Stimulated activated CD4-positive, alpha-beta T cell treated with anti-CD3 and anti-CD28 coated beads, Interleukin-15, amount 100 ng/mL, for 48 hours (primary cell): ENCODE measurements around the gene TVP23A.

Experiments
- DNase-seq, 2 donors: peaks; one replicate each; pipeline ENCODE4 v3.0.0-alpha.2; 2020; ENCODE audit warnings: low read depth in 2 of 2

TVP23A gene

GRCh38 chr16:10817963-10818941, at the start of gene TVP23A:
TVP23A (minus strand) TSS chr16:10818794; CDS start chr16:10818493, 301 bp downstream.
- DNase-seq: no peak

- no peak for DNase-seq
Observed at GRCh38 chr16:10868104-10868595, 49.6 kb upstream of the TVP23A start.

GRCh38 chr16:10867199-10867598, 48.6 kb upstream of the TVP23A start:
- no peak for DNase-seq

- DNase-seq: no peak
Observed at GRCh38 chr16:10865991-10866966, 47.7 kb upstream of the TVP23A start.

GRCh38 chr16:10862438-10862837, 43.8 kb upstream of the TVP23A start:
- no peak for DNase-seq

GRCh38 chr16:10859658-10860057, 41.1 kb upstream of the TVP23A start:
- no peak for DNase-seq

GRCh38 chr16:10859020-10859419, 40.4 kb upstream of the TVP23A start:
- no peak for DNase-seq

GRCh38 chr16:10858203-10858602, 39.6 kb upstream of the TVP23A start:
- DNase-seq: no peak

- DNase-seq: no peak
Observed at GRCh38 chr16:10856042-10856441, 37.4 kb upstream of the TVP23A start.

- no peak for DNase-seq
Observed at GRCh38 chr16:10852948-10853347, 34.4 kb upstream of the TVP23A start.

GRCh38 chr16:10852286-10852685, 33.7 kb upstream of the TVP23A start:
- DNase-seq: no peak

- DNase-seq: no peak
Observed at GRCh38 chr16:10851512-10851911, 32.9 kb upstream of the TVP23A start.

GRCh38 chr16:10850478-10850850, 31.9 kb upstream of the TVP23A start:
- no peak for DNase-seq

- no peak for DNase-seq
Observed at GRCh38 chr16:10849736-10850477, 31.3 kb upstream of the TVP23A start.

- no peak for DNase-seq
Observed at GRCh38 chr16:10847176-10847575, 28.6 kb upstream of the TVP23A start.

GRCh38 chr16:10846213-10846998, 27.8 kb upstream of the TVP23A start:
- DNase-seq: no peak

GRCh38 chr16:10840703-10841102, 22.1 kb upstream of the TVP23A start:
- no peak for DNase-seq

GRCh38 chr16:10839279-10839666, 20.7 kb upstream of the TVP23A start:
- DNase-seq: no peak

- DNase-seq: no peak
Observed at GRCh38 chr16:10838621-10839278, 20.2 kb upstream of the TVP23A start.
